ENCODE measurements around the gene SYDE2. TPM values are rescaled to one million over a fixed set of nuclear protein-coding genes. Genes with fewer than 3 reads are reported as not detected.
A peak's percentile ranks its signal among the peaks of the same experiment; 100 is the strongest.
"Not testable (repeated sequence)": the region's sequence is repeated elsewhere in the genome, so short reads cannot be mapped to it uniquely, and the experiment has no call there.

The SYDE2 gene, protein sequence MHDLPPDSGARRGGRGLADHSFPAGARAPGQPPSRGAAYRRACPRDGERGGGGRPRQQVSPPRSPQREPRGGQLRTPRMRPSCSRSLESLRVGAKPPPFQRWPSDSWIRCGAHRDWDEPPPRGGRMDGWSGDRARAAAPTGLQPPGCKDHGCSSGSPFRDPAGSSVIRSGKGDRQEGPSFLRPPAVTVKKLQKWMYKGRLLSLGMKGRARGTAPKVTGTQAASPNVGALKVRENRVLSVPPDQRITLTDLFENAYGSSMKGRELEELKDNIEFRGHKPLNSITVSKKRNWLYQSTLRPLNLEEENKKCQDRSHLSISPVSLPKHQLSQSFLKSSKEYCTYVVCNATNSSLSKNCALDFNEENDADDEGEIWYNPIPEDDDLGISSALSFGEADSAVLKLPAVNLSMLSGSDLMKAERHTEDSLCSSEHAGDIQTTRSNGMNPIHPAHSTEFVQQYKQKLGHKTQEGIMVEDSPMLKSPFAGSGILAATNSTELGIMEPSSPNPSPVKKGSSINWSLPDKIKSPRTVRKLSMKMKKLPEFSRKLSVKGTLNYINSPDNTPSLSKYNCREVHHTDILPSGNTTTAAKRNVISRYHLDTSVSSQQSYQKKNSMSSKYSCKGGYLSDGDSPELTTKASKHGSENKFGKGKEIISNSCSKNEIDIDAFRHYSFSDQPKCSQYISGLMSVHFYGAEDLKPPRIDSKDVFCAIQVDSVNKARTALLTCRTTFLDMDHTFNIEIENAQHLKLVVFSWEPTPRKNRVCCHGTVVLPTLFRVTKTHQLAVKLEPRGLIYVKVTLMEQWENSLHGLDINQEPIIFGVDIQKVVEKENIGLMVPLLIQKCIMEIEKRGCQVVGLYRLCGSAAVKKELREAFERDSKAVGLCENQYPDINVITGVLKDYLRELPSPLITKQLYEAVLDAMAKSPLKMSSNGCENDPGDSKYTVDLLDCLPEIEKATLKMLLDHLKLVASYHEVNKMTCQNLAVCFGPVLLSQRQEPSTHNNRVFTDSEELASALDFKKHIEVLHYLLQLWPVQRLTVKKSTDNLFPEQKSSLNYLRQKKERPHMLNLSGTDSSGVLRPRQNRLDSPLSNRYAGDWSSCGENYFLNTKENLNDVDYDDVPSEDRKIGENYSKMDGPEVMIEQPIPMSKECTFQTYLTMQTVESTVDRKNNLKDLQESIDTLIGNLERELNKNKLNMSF
- 56.8 TPM for total RNA-seq (ENCODE audit: insufficient read depth, low replicate concordance)

DNA sequence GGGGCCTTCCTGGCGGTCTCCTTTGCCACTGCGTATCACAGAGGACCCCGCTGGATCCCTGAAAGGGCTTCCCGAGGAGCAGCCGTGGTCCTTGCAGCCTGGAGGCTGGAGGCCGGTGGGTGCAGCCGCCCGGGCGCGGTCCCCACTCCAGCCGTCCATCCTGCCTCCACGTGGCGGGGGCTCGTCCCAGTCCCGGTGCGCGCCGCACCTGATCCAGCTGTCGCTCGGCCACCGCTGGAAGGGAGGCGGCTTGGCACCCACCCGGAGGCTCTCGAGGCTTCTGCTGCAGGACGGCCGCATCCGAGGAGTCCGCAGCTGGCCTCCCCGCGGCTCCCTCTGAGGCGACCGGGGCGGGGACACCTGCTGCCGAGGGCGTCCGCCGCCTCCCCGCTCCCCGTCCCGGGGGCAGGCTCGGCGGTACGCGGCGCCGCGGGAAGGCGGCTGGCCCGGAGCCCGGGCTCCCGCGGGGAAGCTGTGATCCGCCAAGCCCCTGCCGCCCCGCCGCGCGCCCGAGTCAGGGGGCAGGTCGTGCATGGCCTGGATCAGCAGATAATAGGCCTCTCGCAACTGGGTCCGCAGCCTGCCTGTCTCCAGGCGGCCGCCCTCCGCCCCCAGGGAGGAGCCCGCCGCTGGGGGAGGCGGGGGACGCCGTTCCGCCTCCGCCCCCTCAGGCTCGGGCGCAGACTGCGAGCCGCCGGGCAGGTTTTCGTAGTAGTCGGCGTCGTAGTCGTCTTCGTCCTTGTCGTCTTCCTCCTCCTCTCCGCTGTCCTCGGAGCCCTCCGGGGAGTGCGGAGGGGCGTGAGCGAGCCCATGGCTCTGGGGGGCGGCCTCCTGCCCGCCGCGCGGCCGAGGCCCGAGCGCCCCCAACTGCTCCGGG is at the start of gene SYDE2:
TSS of gene SYDE2 (minus strand) at position 554 of the 877 bp plus-strand sequence. CDS start at position 534, 20 bp downstream.
- DNase-seq (ENCODE audit: low spot score) = peak; percentile 88

- DNase-seq (ENCODE audit: low spot score) = not testable (repeated sequence)
Observed at GRCh38 chr1:85249042-85249441, 48.2 kb upstream of the SYDE2 start.

GRCh38 chr1:85245891-85246290 is 45.1 kb upstream of the SYDE2 start:
- no peak for DNase-seq (ENCODE audit: low spot score)

DNA sequence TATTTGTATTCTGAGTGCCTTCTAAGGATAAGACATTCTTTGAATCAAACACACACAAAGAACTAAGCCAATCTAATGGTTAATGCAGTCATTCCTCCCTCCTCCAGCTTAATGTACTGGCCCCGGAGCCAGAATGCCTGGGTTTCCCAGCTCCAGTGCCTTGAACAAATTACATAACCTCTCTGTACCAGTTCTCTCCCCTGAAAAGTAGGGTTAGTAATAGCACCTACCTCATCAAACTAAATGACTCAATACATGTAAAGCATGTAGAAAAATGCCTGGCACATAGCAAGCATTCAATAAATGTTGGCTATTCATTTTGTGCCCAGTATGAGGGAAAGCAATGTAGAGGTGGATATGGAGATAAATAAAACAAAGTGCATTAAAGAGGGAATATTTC is 44.6 kb upstream of the SYDE2 start:
- no peak for DNase-seq (ENCODE audit: low spot score)

DNA sequence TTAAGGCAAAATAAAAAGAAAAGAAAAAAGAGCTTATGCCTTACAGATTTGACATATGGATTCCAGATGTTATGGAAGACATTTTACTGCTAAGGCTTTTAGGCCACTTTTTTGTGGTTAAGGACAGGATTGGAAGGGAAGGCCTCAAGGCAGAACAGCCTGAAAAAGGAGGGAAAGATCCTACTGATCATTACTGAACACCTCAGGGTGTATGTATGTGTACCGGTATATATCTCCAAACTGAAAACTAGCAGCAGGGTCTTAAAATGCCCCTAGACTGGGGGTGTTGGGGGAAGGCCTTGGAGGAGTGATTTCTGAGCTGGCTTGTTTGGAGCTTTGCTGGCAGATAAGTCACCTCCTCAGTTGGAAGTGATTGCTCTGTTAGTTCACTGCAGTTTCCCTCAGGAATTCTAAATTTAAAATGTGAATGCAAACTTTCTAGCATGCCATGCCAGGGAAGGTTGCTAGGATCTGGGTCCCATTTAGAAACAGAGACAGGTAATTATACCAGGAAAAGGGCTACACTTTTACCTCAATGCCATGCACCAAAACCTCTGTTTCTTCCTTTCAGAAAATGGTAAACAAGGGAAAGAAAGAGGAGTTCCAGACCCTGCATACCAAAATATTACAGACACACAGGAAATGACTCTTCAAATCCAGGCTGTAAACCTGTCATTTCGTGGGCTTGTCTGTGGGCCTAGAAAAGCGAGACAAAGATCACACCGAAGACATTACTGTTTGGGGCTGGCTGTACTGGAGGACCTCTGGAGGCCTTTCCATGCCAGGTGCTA is 43.6 kb upstream of the SYDE2 start:
- DNase-seq (ENCODE audit: low spot score) = peak; percentile 80

DNA sequence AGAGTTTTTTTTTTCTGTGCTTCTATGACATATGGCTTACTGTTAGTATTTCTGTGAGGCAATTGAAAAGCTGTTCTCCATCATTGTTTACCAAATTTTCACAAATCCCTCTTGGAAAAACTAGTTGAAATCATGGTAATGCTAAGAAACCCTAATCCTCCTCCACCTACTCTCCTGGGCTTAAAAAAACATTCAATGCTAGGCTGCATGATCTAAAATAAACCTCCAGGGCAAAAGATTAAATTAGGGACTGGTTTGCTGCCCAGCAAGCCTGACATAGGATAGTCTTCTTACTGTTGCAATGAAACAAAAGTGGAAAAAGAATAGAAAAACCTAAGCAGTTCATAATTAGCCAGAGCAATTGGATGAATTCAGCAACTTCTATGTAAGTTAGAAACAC is 42.6 kb upstream of the SYDE2 start:
- peak; percentile 44 for DNase-seq (ENCODE audit: low spot score)

DNA sequence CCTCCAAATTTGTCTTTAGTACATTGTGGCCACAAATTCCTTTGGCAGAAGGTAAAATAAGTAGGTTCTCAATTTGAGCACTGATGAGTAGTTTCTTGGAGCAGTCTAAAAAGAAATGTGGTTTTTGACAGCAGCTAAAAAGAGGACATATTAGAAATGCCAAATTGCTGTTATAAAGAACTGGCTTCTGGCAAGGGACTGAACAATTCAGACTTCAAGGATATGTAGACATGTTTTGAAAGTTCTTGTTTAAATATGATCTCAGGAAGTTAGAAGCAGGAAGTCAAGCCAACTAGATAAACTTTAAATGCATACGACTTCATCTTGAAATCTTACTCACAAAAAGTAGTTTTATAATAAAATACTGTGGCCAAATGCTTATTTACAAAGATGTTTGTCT is 39.8 kb upstream of the SYDE2 start:
- DNase-seq (ENCODE audit: low spot score) = peak; percentile 16

DNA sequence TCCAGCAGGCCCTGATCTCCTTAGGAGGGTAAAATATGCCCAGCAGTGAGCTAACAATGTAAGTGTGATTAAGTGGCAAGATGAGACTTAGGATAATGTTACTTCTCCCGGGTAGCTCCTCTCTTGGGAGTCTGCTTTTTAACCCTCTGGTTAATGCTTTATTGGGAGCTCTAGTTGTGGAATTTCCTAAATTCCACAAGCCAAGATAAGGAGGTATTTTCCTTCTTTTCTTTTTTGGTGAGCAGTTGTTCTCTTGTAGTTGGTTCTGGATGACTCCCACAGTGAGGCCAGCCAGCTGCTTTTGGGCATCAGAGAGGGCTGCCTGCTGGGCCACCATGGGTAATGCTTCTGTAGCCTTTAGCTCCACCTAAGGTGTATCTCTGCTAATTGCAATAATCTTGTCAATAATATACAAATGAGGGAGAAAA is 39.4 kb upstream of the SYDE2 start:
- DNase-seq (ENCODE audit: low spot score) = no peak

- no peak for DNase-seq (ENCODE audit: low spot score)
Observed at GRCh38 chr1:85237613-85238012, 36.8 kb upstream of the SYDE2 start.

- no peak for DNase-seq (ENCODE audit: low spot score)
Observed at GRCh38 chr1:85230305-85230977, 29.6 kb upstream of the SYDE2 start.

DNA sequence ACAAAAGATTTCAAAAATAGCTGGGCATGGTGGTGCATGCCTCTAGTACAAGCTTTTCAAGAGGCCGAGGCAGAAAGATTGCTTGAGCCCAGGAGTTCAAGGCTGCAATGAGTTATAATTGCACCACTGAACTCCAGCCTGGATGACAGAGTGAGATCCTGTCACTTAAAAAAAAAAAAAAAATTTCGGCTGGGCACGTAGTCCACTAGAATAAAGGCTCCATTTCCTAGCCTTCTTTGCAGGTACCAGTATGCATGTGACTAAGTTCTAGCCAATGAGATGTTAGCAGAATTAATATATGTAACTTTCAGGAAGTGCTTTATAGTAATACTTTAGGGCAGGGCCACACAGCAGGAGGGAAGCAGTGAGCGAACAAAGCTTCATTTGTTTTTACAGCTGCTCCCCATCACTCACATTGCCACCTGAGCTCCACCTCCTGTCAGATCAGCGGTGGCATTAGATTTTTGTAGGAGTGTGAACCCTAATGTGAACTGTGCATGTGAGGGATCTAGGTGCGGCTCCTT is 28.8 kb upstream of the SYDE2 start:
- no peak for DNase-seq (ENCODE audit: low spot score)

DNA sequence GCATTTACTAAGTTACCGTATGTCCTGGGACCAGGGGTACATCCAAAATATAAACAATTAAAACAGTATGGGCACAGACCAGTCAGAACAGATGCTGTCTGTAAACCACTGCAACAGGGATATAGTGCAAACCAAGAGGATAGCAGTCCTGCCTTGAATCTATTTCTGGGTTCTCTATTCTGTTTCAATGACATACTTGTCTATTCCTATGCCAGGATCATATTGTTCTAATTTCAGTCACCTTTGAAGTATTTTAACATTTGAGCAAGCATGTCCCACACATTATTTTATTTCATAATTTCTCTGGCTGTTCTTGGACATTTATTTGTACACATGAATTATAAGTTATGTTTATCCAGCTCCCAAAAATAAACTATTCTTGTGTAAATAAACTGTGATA is 28.2 kb upstream of the SYDE2 start:
- no peak for DNase-seq (ENCODE audit: low spot score)

DNA sequence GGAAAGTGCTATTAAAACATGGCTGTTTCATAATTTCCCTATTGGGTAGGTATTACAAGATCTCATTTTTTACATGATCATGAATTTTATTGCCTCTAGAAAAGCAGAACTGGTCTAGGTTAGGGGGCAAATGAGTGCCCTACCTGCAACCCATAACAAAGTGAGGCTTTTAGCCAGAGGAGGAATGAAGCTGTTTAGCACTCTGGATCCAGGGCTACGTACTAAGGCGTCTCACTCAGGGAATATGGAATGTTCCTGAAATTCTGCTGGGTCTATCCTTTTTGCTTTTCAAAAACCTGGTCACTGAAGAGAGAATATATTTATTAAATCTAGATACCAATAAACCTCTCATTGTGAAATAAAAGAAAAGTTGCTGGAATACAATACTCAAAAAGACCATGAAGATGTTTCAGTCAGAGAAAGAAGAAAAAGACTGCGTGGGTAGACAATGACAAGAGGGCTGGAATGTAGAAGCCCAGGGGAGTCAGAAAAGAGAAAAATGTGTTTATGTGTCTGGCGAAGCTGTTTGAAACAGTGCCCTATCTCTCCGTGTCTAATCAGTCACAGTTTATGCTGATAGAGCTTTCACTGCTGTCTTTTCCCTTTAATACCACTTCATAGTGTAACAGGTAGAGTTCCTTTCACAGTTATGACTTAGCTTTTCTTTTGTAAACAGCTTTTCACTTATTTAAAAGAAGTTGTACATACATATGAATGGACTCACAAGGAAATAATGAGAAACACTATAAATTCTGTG is 25.0 kb upstream of the SYDE2 start:
- peak; percentile 50 for DNase-seq (ENCODE audit: low spot score)

- peak; percentile 89 for DNase-seq (ENCODE audit: low spot score)
Observed at GRCh38 chr1:85224734-85225623, 24.2 kb upstream of the SYDE2 start.

GRCh38 chr1:85224295-85224694 is 23.5 kb upstream of the SYDE2 start:
- DNase-seq (ENCODE audit: low spot score) = no peak

- DNase-seq (ENCODE audit: low spot score) = no peak
Observed at GRCh38 chr1:85223334-85223733, 22.5 kb upstream of the SYDE2 start.

DNA sequence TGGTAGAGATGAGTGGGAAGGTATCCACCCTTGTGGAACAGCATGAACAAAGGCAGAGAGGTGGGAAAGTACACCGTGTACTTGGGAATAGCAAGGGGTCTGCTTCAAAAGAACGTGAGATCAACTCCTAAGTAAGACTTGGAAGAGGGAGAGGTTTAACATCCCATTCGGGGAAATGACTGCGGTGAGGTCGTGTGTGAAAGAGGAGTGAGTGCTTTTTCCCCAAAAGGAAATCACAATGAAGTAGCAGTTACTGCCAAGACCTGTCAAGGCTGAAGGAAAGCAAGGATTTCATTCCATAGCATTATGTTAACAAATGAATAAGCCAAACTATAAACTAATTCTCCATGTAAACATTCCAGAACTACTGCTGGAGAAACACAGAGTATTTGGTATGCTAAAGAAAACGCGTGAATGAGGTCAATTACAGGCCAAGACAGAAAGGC is 20.0 kb upstream of the SYDE2 start:
- DNase-seq (ENCODE audit: low spot score) = peak; percentile 33
